ENCODE results near the gene PCDHA3.
"Not testable (repeated sequence)": the region's sequence is repeated elsewhere in the genome, so short reads cannot be mapped to it uniquely, and the experiment has no call there.

Gene PCDHA3

DNA sequence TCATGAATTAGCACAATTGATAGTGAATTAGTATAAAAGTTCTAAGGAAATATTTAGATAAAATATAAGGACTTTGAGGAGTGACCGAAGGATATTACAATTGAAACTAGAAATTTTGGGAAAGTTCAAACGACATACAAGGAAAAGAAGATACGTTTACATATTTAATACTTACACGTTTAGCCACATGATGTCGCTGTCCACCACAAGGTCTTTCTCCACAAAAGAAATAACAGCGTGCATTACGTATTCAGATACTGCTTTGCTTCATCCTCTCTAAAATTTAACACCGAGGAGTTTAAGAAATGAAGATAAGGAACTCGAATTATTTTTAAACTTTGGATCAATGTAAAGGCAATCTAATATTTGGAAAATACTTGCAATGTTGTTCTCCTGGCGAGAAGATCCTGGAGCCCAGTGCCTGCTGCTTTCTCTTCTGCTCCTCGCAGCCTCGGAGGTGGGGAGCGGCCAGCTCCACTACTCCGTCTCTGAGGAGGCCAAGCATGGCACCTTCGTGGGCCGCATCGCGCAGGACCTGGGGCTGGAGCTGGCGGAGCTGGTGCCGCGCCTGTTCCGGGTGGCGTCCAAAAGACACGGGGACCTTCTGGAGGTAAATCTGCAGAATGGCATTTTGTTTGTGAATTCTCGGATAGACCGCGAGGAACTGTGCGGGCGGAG, at the start of gene PCDHA3:
PCDHA3 (plus strand) TSS at position 242 of the 678 bp plus-strand sequence.
- DNase-seq (ENCODE audit: low spot score) (no peak), FAIRE-seq (no peak)

DNA sequence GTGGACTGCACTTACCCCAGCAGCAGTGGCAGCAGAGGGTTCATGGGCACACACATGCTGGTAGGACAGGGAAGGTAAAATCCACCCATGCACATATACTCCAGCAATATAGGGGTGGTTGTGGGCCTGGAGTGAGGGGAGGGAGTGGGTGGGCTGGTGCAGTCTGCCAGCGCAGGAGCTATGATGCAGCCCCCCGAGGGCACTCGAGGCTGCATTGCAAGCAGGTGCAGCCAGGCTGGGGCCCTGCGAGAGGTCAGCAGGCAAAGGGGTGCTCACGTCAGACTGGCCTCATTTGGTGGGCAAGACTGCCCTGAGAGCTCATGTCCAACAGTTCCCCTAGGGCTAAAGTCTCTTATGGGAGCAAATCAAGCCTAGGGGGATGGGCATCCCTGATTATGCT, 47.3 kb upstream of the PCDHA3 start:
- FAIRE-seq (no peak), DNase-seq (ENCODE audit: low spot score) (no peak)

DNA sequence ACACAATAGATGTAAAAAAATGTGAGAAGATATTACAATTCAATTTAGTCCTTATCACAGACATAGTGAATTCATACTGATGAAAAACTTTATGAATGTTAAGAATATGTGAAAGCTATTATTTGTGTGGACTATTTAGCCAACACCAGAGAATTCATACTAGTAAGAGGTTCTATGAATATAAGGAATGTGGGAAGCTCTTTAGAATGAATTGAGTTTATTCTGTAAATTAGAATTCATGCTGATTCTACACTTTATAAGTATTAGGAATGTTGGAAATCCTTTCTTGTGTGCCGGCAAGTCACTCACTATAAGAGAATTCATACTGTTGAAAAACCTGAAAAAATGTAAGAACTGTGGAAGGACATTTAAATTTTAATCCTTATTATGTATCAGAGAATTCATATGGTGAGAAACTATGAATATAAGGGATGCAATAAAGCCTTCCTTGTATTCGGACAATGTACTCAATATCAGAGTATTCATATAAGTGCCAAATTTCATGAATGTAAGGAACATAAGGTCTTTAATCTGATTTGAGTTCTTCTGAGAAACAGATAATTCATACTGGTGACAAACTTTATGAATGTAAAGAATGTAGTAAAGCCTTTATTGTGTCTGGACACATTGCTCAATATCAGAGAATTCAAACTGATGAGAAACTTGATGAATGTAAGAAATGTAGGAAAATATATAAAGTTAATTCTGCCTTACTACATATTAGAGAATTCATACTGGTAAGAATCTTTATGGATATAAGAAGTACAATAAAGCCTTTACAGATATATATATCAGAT, 36.5 kb upstream of the PCDHA3 start:
- no peak for FAIRE-seq
- no peak for DNase-seq (ENCODE audit: low spot score)

- DNase-seq (ENCODE audit: low spot score) (no peak), FAIRE-seq (no peak)
Measured at GRCh38 chr5:140767444-140767843, 33.4 kb upstream of the PCDHA3 start.

GRCh38 chr5:140780512-140780911, 20.3 kb upstream of the PCDHA3 start:
- FAIRE-seq: no peak
- no peak for DNase-seq (ENCODE audit: low spot score)

GRCh38 chr5:140785905-140786686, 14.8 kb upstream of the PCDHA3 start, which contains the start of gene PCDHA1:
PCDHA1 (plus strand) TSS chr5:140786140.
- DNase-seq (ENCODE audit: low spot score) (peak; percentile 10), FAIRE-seq (no peak)

- DNase-seq (ENCODE audit: low spot score); FAIRE-seq: not testable (repeated sequence)
Measured at GRCh38 chr5:140787422-140787821, 13.4 kb upstream of the PCDHA3 start.

- FAIRE-seq; DNase-seq (ENCODE audit: low spot score): not testable (repeated sequence)
Measured at GRCh38 chr5:140787849-140788504, 12.9 kb upstream of the PCDHA3 start.

GRCh38 chr5:140791089-140791488, 9.8 kb upstream of the PCDHA3 start:
- FAIRE-seq: no peak
- DNase-seq (ENCODE audit: low spot score): no peak

- no peak for FAIRE-seq
- DNase-seq (ENCODE audit: low spot score): no peak
Measured at GRCh38 chr5:140794595-140795258, 6.1 kb upstream of the PCDHA3 start, which contains the start of gene PCDHA2. PCDHA2 (plus strand) TSS chr5:140794852.

GRCh38 chr5:140795259-140795641, 5.6 kb upstream of the PCDHA3 start:
- DNase-seq (ENCODE audit: low spot score): peak; percentile 10
- FAIRE-seq: no peak

DNA sequence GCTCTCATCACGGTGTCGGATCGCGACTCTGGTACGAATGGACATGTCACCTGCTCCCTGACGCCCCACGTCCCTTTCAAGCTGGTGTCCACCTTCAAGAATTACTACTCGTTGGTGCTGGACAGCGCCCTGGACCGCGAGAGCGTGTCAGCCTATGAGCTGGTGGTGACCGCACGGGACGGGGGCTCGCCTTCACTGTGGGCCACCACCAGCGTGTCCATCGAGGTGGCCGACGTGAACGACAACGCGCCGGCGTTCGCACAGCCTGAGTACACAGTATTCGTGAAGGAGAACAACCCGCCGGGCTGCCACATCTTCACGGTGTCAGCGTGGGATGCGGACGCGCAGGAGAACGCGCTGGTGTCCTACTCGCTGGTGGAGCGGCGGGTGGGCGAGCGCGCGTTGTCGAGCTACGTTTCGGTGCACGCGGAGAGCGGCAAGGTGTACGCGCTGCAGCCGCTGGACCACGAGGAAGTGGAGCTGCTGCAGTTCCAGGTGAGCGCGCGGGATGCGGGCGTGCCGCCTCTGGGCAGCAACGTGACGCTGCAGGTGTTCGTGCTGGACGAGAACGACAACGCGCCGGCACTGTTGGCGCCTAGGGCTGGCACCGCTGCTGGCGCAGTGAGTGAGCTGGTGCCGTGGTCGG, 4.7 kb upstream of the PCDHA3 start:
- peak; percentile 5 for FAIRE-seq
- not testable (repeated sequence) for DNase-seq (ENCODE audit: low spot score)

- FAIRE-seq: no peak
- DNase-seq (ENCODE audit: low spot score): no peak
Measured at GRCh38 chr5:140796718-140797095, 4.2 kb upstream of the PCDHA3 start.

- FAIRE-seq: no peak
- no peak for DNase-seq (ENCODE audit: low spot score)
Measured at GRCh38 chr5:140801494-140801841, 611 bp downstream of the PCDHA3 start.

GRCh38 chr5:140802381-140802780, 1.5 kb downstream of the PCDHA3 start:
- not testable (repeated sequence) for DNase-seq (ENCODE audit: low spot score); FAIRE-seq

- DNase-seq (ENCODE audit: low spot score) (no peak), FAIRE-seq (no peak)
Measured at GRCh38 chr5:140802781-140803271, 2.0 kb downstream of the PCDHA3 start.

- FAIRE-seq (no peak), DNase-seq (ENCODE audit: low spot score) (peak; percentile 49)
Measured at GRCh38 chr5:140806834-140807775, 6.2 kb downstream of the PCDHA3 start, which contains the start of gene PCDHA4. PCDHA4 (plus strand) TSS chr5:140807068.

DNA sequence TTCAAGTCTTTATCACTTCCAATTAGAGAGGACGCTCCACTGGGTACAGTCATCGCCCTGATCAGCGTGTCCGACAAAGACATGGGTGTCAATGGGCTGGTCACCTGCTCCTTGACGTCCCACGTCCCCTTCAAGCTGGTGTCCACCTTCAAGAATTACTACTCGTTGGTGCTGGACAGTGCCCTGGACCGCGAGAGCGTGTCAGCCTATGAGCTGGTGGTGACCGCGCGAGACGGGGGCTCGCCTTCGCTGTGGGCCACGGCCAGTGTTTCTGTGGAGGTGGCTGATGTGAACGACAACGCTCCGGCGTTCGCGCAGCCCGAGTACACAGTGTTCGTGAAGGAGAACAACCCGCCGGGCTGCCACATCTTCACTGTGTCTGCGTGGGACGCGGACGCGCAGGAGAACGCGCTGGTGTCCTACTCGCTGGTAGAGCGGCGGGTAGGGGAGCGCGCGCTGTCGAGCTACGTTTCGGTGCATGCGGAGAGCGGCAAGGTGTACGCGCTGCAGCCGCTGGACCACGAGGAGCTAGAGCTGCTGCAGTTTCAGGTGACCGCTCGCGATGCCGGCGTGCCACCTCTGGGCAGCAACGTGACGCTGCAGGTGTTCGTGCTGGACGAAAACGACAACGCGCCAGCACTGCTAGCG, 7.5 kb downstream of the PCDHA3 start:
- DNase-seq (ENCODE audit: low spot score): not testable (repeated sequence)
- FAIRE-seq: peak; percentile 20
